ENCODE data around the gene SPOCK3. TPM values are rescaled to one million over a fixed set of nuclear protein-coding genes. Genes with fewer than 3 reads are reported as not detected.

SPOCK3 gene
- total and polyA plus RNA-seq, 12 donors = 0.08 to 0.53 (median 0.37) TPM; not detected in 9

- Histone ChIP-seq H3K27me3 (no peaks in the 10 kb centered on the region), H3K4me1 (no peaks in the 10 kb centered on the region), H3K9me3 (peaks cover 0 to 14% (median 0%) of the 10 kb centered on the region in 11 donors), H3K27ac (no peak overlapping the region), H3K36me3 (no peaks in the 10 kb centered on the region), H3K4me3 (no peak overlapping the region)
- intact Hi-C loops (cut with DNase I) = no loop called here
- DNase-seq = no peak
- no peak for TF ChIP-seq CTCF (IDR thresholded peaks at IDR 0.05)
- ATAC-seq = no peak
- 82 to 83% methylated on average over 4 of the region's 4 CpGs for WGBS, 2 donors
These were observed 14.0 kb upstream of the SPOCK3 start for GRCh38 chr4:167248271-167248670.

- Histone ChIP-seq H3K27ac (no peak overlapping the region), H3K9me3 (peaks cover 0 to 19% (median 0%) of the 10 kb centered on the region in 11 donors), H3K27me3 (peaks cover 0 to 31% (median 20%) of the 10 kb centered on the region in 7 donors), H3K4me1 (peaks cover 0 to 3% (median 0%) of the 10 kb centered on the region in 9 donors), H3K4me3 (no peak overlapping the region), H3K36me3 (no peaks in the 10 kb centered on the region)
- no peak for TF ChIP-seq CTCF (IDR thresholded peaks at IDR 0.05)
- no peak for DNase-seq
- WGBS, 2 donors = 59 to 61% methylated on average over 2 of the region's 2 CpGs
- intact Hi-C loops (cut with DNase I) = no loop called here
- ATAC-seq = no peak
These were observed 5.3 kb upstream of the SPOCK3 start for GRCh38 chr4:167239627-167240026.

GRCh38 chr4:167238226-167238625, 3.9 kb upstream of the SPOCK3 start:
- ATAC-seq (no peak), DNase-seq (no peak)
- WGBS, 2 donors = 28 to 47% methylated on average over 1 of the region's 1 CpG
- no peak overlapping the region for H3K27ac ChIP-seq
- intact Hi-C loops (cut with DNase I) = no loop called here
- H3K4me3 ChIP-seq = no peak overlapping the region
- H3K4me1 ChIP-seq = peaks cover 0 to 15% (median 0%) of the 10 kb centered on the region in 9 donors
- peaks cover 0 to 45% (median 34%) of the 10 kb centered on the region in 7 donors for H3K27me3 ChIP-seq
- TF ChIP-seq CTCF (IDR thresholded peaks at IDR 0.05) = no peak
- no peaks in the 10 kb centered on the region for H3K36me3 ChIP-seq
- H3K9me3 ChIP-seq = peaks cover 0 to 8% (median 0%) of the 10 kb centered on the region in 11 donors

- Histone ChIP-seq H3K9me3 (no peaks in the 10 kb centered on the region), H3K36me3 (no peaks in the 10 kb centered on the region), H3K27ac (no peak overlapping the region), H3K4me3 (peak overlapping the region; percentile 11 to 52 (median 43)), H3K27me3 (peaks cover 0 to 54% (median 38%) of the 10 kb centered on the region in 7 donors), H3K4me1 (peaks cover 0 to 15% (median 0%) of the 10 kb centered on the region in 9 donors)
- no peak for DNase-seq
- WGBS, 2 donors = 1% methylated on average over 40 of the region's 40 CpGs
- ATAC-seq = peak in 4 of 8 donors; percentile 48 to 71 (median 60)
- no peak for TF ChIP-seq CTCF (IDR thresholded peaks at IDR 0.05)
- intact Hi-C loops (cut with DNase I) = no loop called here
These were observed 494 bp downstream of the SPOCK3 start for GRCh38 chr4:167233685-167234315.
